Measurements from ENCODE around the gene TMEM131L.
"Not testable (repeated sequence)": the region's sequence is repeated elsewhere in the genome, so short reads cannot be mapped to it uniquely, and the experiment has no call there.

TMEM131L gene

GRCh38 chr4:153637201-153637600, 171.0 kb downstream of the TMEM131L start:
- DNase-seq: no peak

- no peak for DNase-seq
Measured at GRCh38 chr4:153638011-153638410, 171.9 kb downstream of the TMEM131L start.

GRCh38 chr4:153638999-153639398, 172.8 kb downstream of the TMEM131L start:
- no peak for DNase-seq

- no peak for DNase-seq
Measured at GRCh38 chr4:153639833-153640802, 174.0 kb downstream of the TMEM131L start.

- DNase-seq: no peak
Measured at GRCh38 chr4:153641532-153641931, 175.4 kb downstream of the TMEM131L start.

GRCh38 chr4:153643406-153644383, 177.5 kb downstream of the TMEM131L start:
- DNase-seq: no peak

GRCh38 chr4:153645183-153645582, 179.0 kb downstream of the TMEM131L start:
- DNase-seq: no peak

- no peak for DNase-seq
Measured at GRCh38 chr4:153646261-153646660, 180.1 kb downstream of the TMEM131L start.

- DNase-seq: no peak
Measured at GRCh38 chr4:153646978-153647377, 180.8 kb downstream of the TMEM131L start.

- no peak for DNase-seq
Measured at GRCh38 chr4:153647975-153648374, 181.8 kb downstream of the TMEM131L start.

- no peak for DNase-seq
Measured at GRCh38 chr4:153649572-153649991, 183.4 kb downstream of the TMEM131L start.

- no peak for DNase-seq
Measured at GRCh38 chr4:153651116-153651515, 185.0 kb downstream of the TMEM131L start.

- peak; percentile 56 for DNase-seq
Measured at GRCh38 chr4:153651587-153651986, 185.4 kb downstream of the TMEM131L start.

- peak; percentile 11 for DNase-seq
Measured at GRCh38 chr4:153652051-153652784, 186.1 kb downstream of the TMEM131L start.

- DNase-seq: no peak
Measured at GRCh38 chr4:153655002-153655541, 188.9 kb downstream of the TMEM131L start.

GRCh38 chr4:153655928-153656327, 189.8 kb downstream of the TMEM131L start:
- DNase-seq: no peak

- DNase-seq: no peak
Measured at GRCh38 chr4:153661215-153661822, 195.2 kb downstream of the TMEM131L start.

- no peak for DNase-seq
Measured at GRCh38 chr4:153661908-153662307, 195.7 kb downstream of the TMEM131L start.

- no peak for DNase-seq
Measured at GRCh38 chr4:153663667-153664066, 197.5 kb downstream of the TMEM131L start.

- DNase-seq: not testable (repeated sequence)
Measured at GRCh38 chr4:153666505-153666904, 200.3 kb downstream of the TMEM131L start.

- no peak for DNase-seq
Measured at GRCh38 chr4:153668647-153669046, 202.5 kb downstream of the TMEM131L start.

GRCh38 chr4:153669838-153670237, 203.7 kb downstream of the TMEM131L start:
- no peak for DNase-seq

Data from activated naive CD4-positive, alpha-beta T cell treated with Interleukin-2 at 50 U/mL for 16 hours (primary cell).